Keratinocyte (primary cell): ENCODE measurements around the gene ZNF516. TPM values are rescaled to one million over a fixed set of nuclear protein-coding genes. Genes with fewer than 3 reads are reported as not detected.

Experiments
- DNase-seq: peaks from one replicate; pipeline ENCODE4 v3.0.0-alpha.2; 2011; ENCODE audit warnings: low read depth, missing footprints, low spot score
- FAIRE-seq: peaks from 2 replicates; lab custom pipeline; 2011; peaks lifted over from hg19 to GRCh38; lab: Jason Lieb, UNC
- H2AFZ ChIP-seq: 2 replicates; pipeline ENCODE4 v1.6.0; 2012; ENCODE audit warnings: low read length, control low read depth, inconsistent platforms; ENCODE audit not compliant: control insufficient read depth
- H3K27ac ChIP-seq: 2 replicates; pipeline ENCODE4 v1.5.1; 2011; ENCODE audit warnings: low read length; ENCODE audit not compliant: control insufficient read depth, insufficient read depth
- H3K27me3 ChIP-seq: 3 replicates; pipeline ENCODE4 v1.6.0; 2011; ENCODE audit warnings: low read length; ENCODE audit not compliant: control insufficient read depth, insufficient read depth; ENCODE audit errors: extremely low read depth
- H3K36me3 ChIP-seq, 2 experiments: 2 replicates in 1 of 2; 3 replicates in 1 of 2; pipeline ENCODE4 v1.5.1; 2011; ENCODE audit warnings: low read length in 2 of 2, mild to moderate bottlenecking in 1 of 2; ENCODE audit not compliant: control insufficient read depth in 2 of 2, insufficient read depth in 2 of 2; ENCODE audit errors: extremely low read depth in 1 of 2
- H3K4me1 ChIP-seq: 3 replicates; pipeline ENCODE4 v1.5.1; 2011; ENCODE audit warnings: low read length; ENCODE audit not compliant: control insufficient read depth, insufficient read depth; ENCODE audit errors: extremely low read depth
- H3K4me2 ChIP-seq: 3 replicates; pipeline ENCODE4 v1.6.0; 2011; ENCODE audit warnings: low read depth, low read length; ENCODE audit not compliant: control insufficient read depth, insufficient read depth; ENCODE audit errors: extremely low read depth
- H3K4me3 ChIP-seq, 3 experiments: fragments of 200-600 bp in 1 of 3; sonication (generic) in 1 of 3; 2 replicates in 2 of 3; 3 replicates in 1 of 3; pipeline ENCODE4 v1.5.1; 2011 to 2016; ENCODE audit warnings: low read length in 3 of 3, mild to moderate bottlenecking in 3 of 3, control low read depth in 2 of 3, inconsistent platforms in 1 of 3, low read depth in 1 of 3, mixed read lengths in 1 of 3, mixed run types in 1 of 3, moderate library complexity in 1 of 3; ENCODE audit not compliant: control insufficient read depth in 2 of 3, insufficient read depth in 2 of 3; ENCODE audit errors: extremely low read depth in 1 of 3
- H3K79me2 ChIP-seq: 2 replicates; pipeline ENCODE4 v1.6.0; 2012; ENCODE audit warnings: low read length; ENCODE audit not compliant: control insufficient read depth, insufficient read depth
- H3K9ac ChIP-seq: 3 replicates; pipeline ENCODE4 v1.6.0; 2011; ENCODE audit warnings: low read length; ENCODE audit not compliant: control insufficient read depth, insufficient read depth; ENCODE audit errors: extremely low read depth
- H3K9me1 ChIP-seq: 3 replicates; pipeline ENCODE4 v1.6.0; 2011; ENCODE audit warnings: low read length; ENCODE audit not compliant: control insufficient read depth, insufficient read depth; ENCODE audit errors: extremely low read depth
- H3K9me3 ChIP-seq: 2 replicates; pipeline ENCODE4 v1.5.1; 2012; ENCODE audit warnings: low read depth, low read length; ENCODE audit not compliant: control insufficient read depth
- H4K20me1 ChIP-seq: 3 replicates; pipeline ENCODE4 v1.6.0; 2011; ENCODE audit warnings: low read length; ENCODE audit not compliant: control insufficient read depth, insufficient read depth; ENCODE audit errors: extremely low read depth
- CTCF ChIP-seq, 3 experiments: IDR thresholded peaks in 1 of 3; conservative IDR thresholded peaks in 1 of 3; optimal IDR thresholded peaks in 1 of 3; 2 replicates in 2 of 3; 3 replicates in 1 of 3; pipeline versions ENCODE3 to v1.5.1; 2011; ENCODE audit warnings: low read length in 3 of 3, mild to moderate bottlenecking in 3 of 3, moderate library complexity in 2 of 3, control low read depth in 1 of 3, inconsistent platforms in 1 of 3; ENCODE audit not compliant: insufficient read depth in 2 of 3; ENCODE audit errors: extremely low read depth in 1 of 3
- EZH2 ChIP-seq: IDR thresholded peaks from one replicate; pipeline ENCODE4 v1.6.1; 2012; ENCODE audit warnings: inconsistent platforms, mild to moderate bottlenecking, low read length, moderate library complexity
- dilution Hi-C: fragments of 300-500 bp; cut with MboI; formaldehyde crosslinking; loops from one replicate; pipeline ENCODE4 v1.7.0; 2020; ENCODE audit warnings: low sequenced_read_pairs; ENCODE audit not compliant: extremely low pct_ligation_motif_present
- polyA plus RNA-seq, 5 experiments: library from polyadenylated mRNA; depleted of rRNA in 3 of 5; stranded (reverse) in 3 of 5; stranded (forward) in 1 of 5; unstranded in 1 of 5; fragments of >200 nt; gene quantifications; 1 replicate in 1 of 5; 2 replicates in 3 of 5; 3 replicates in 1 of 5; pipeline versions ENCODE4 v1.2.1 to v1.2.3, GENCODE V29; 2011 to 2012; ENCODE audit warnings: missing spikeins in 2 of 5, low read depth in 1 of 5, low replicate concordance in 1 of 5

The ZNF516 gene
- polyA plus RNA-seq, 1 donor (not counting 4 experiments of a cell fraction or from before 2014, with no cell fraction given) = 9.3 TPM

- peak overlapping the region; percentile 85 for H3K9ac ChIP-seq
- TF ChIP-seq EZH2 (no peak), CTCF (optimal IDR thresholded peaks at IDR 0.05 in 1 of 3, IDR thresholded peaks at IDR 0.05 in 1 of 3, conservative IDR thresholded peaks at IDR 0.05 in 1 of 3; ENCODE audit: extremely low read depth in 1 of 3, insufficient read depth in 2 of 3, low read length in 3 of 3) (no peak)
- no peaks in the 10 kb centered on the region for H3K27me3 ChIP-seq
- DNase-seq = no peak
- H3K27ac ChIP-seq = peak overlapping the region; percentile 80
- H3K4me2 ChIP-seq = peak overlapping the region; percentile 73
- no peaks in the 10 kb centered on the region for H3K9me3 ChIP-seq
- peak overlapping the region; percentile 9 for H2AFZ ChIP-seq
- H3K79me2 ChIP-seq = peaks cover 47% of the 10 kb centered on the region
- H3K4me1 ChIP-seq = peaks cover 32% of the 10 kb centered on the region
- H4K20me1 ChIP-seq = peaks cover 7% of the 10 kb centered on the region
- dilution Hi-C loops = no loop called here
- H3K4me3 ChIP-seq = peak overlapping the region; percentile 73 to 92 (median 78)
- H3K36me3 ChIP-seq = peaks cover 0 to 2% of the 10 kb centered on the region in 2 experiments
- H3K9me1 ChIP-seq = no peaks in the 10 kb centered on the region
- FAIRE-seq = peak; percentile 67
Measured at GRCh38 chr18:76491776-76492668, 3.0 kb downstream of the ZNF516 start.

GRCh38 chr18:76491473-76491775, 3.6 kb downstream of the ZNF516 start:
- Histone ChIP-seq H2AFZ (peak overlapping the region; percentile 9), H3K27me3 (no peaks in the 10 kb centered on the region), H3K9ac (peak overlapping the region; percentile 85), H3K27ac (peak overlapping the region; percentile 80), H3K79me2 (peaks cover 53% of the 10 kb centered on the region), H3K4me1 (peaks cover 32% of the 10 kb centered on the region), H3K4me2 (peak overlapping the region; percentile 73), H4K20me1 (peaks cover 7% of the 10 kb centered on the region), H3K36me3 (peaks cover 0 to 2% of the 10 kb centered on the region in 2 experiments), H3K9me1 (no peaks in the 10 kb centered on the region), H3K9me3 (no peaks in the 10 kb centered on the region), H3K4me3 (peak overlapping the region; percentile 73 to 92 (median 78))
- TF ChIP-seq EZH2 = no peak
- dilution Hi-C loops = no loop called here
- FAIRE-seq (no peak), DNase-seq (no peak)
